Measurements from ENCODE around the gene CMTM6. TPM values are rescaled to one million over a fixed set of nuclear protein-coding genes. Genes with fewer than 3 reads are reported as not detected.
"Not testable (repeated sequence)": the region's sequence is repeated elsewhere in the genome, so short reads cannot be mapped to it uniquely, and the experiment has no call there.

CMTM6 gene
- total RNA-seq, 1 donor from 2014 or later: 17.5 TPM

- TF ChIP-seq CTCF (IDR thresholded peaks at IDR 0.05; ENCODE audit: partially characterized antibody, unreplicated experiment): no peak
- no peaks in the 10 kb centered on the region for H3K36me3 Mint-ChIP-seq (ENCODE audit: unreplicated experiment)
- peaks cover 5% of the 10 kb centered on the region for H3K4me1 Mint-ChIP-seq (ENCODE audit: low read depth, unreplicated experiment)
- H3K4me3 Mint-ChIP-seq (ENCODE audit: unreplicated experiment): no peak overlapping the region
- no peak for DNase-seq
- peaks cover 4% of the 10 kb centered on the region for H3K9me3 Mint-ChIP-seq (ENCODE audit: unreplicated experiment)
- H3K27ac Mint-ChIP-seq (ENCODE audit: unreplicated experiment): peak overlapping the region; percentile 44
- peaks cover 2% of the 10 kb centered on the region for H3K27me3 Mint-ChIP-seq (ENCODE audit: unreplicated experiment)
Observed at GRCh38 chr3:32531010-32531647, 28.5 kb upstream of the CMTM6 start.

GRCh38 chr3:32525720-32526119 lies 23.1 kb upstream of the CMTM6 start:
- no peak overlapping the region for H3K4me3 Mint-ChIP-seq (ENCODE audit: unreplicated experiment)
- no peak for TF ChIP-seq CTCF (IDR thresholded peaks at IDR 0.05; ENCODE audit: partially characterized antibody, unreplicated experiment)
- peaks cover 4% of the 10 kb centered on the region for H3K36me3 Mint-ChIP-seq (ENCODE audit: unreplicated experiment)
- H3K27me3 Mint-ChIP-seq (ENCODE audit: unreplicated experiment): no peaks in the 10 kb centered on the region
- H3K27ac Mint-ChIP-seq (ENCODE audit: unreplicated experiment): no peak overlapping the region
- no peaks in the 10 kb centered on the region for H3K4me1 Mint-ChIP-seq (ENCODE audit: low read depth, unreplicated experiment)
- DNase-seq: no peak
- H3K9me3 Mint-ChIP-seq (ENCODE audit: unreplicated experiment): peaks cover 2% of the 10 kb centered on the region

- Mint-ChIP-seq H3K27me3 (ENCODE audit: unreplicated experiment) (no peaks in the 10 kb centered on the region), H3K36me3 (ENCODE audit: unreplicated experiment) (peaks cover 4% of the 10 kb centered on the region), H3K27ac (ENCODE audit: unreplicated experiment) (no peak overlapping the region), H3K9me3 (ENCODE audit: unreplicated experiment) (peaks cover 4% of the 10 kb centered on the region), H3K4me3 (ENCODE audit: unreplicated experiment) (no peak overlapping the region), H3K4me1 (ENCODE audit: low read depth, unreplicated experiment) (no peaks in the 10 kb centered on the region)
- DNase-seq: no peak
- TF ChIP-seq CTCF (IDR thresholded peaks at IDR 0.05; ENCODE audit: partially characterized antibody, unreplicated experiment): no peak
Observed at GRCh38 chr3:32522682-32523081, 20.0 kb upstream of the CMTM6 start.

- H3K36me3 Mint-ChIP-seq (ENCODE audit: unreplicated experiment); H3K27me3 Mint-ChIP-seq (ENCODE audit: unreplicated experiment); H3K9me3 Mint-ChIP-seq (ENCODE audit: unreplicated experiment); H3K4me1 Mint-ChIP-seq (ENCODE audit: low read depth, unreplicated experiment); H3K4me3 Mint-ChIP-seq (ENCODE audit: unreplicated experiment); DNase-seq; H3K27ac Mint-ChIP-seq (ENCODE audit: unreplicated experiment): not testable (repeated sequence)
Observed at GRCh38 chr3:32518921-32519320, 16.3 kb upstream of the CMTM6 start.

- DNase-seq; H3K4me1 Mint-ChIP-seq (ENCODE audit: low read depth, unreplicated experiment); H3K27me3 Mint-ChIP-seq (ENCODE audit: unreplicated experiment); H3K9me3 Mint-ChIP-seq (ENCODE audit: unreplicated experiment); H3K27ac Mint-ChIP-seq (ENCODE audit: unreplicated experiment); H3K36me3 Mint-ChIP-seq (ENCODE audit: unreplicated experiment); H3K4me3 Mint-ChIP-seq (ENCODE audit: unreplicated experiment): not testable (repeated sequence)
Observed at GRCh38 chr3:32516751-32517150, 14.1 kb upstream of the CMTM6 start.

- Mint-ChIP-seq H3K27ac (ENCODE audit: unreplicated experiment) (no peak overlapping the region), H3K36me3 (ENCODE audit: unreplicated experiment) (no peaks in the 10 kb centered on the region), H3K4me3 (ENCODE audit: unreplicated experiment) (no peak overlapping the region), H3K9me3 (ENCODE audit: unreplicated experiment) (no peaks in the 10 kb centered on the region), H3K4me1 (ENCODE audit: low read depth, unreplicated experiment) (peaks cover 5% of the 10 kb centered on the region), H3K27me3 (ENCODE audit: unreplicated experiment) (peaks cover 1% of the 10 kb centered on the region)
- DNase-seq: no peak
- TF ChIP-seq CTCF (IDR thresholded peaks at IDR 0.05; ENCODE audit: partially characterized antibody, unreplicated experiment): no peak
Observed at GRCh38 chr3:32511005-32511404, 8.4 kb upstream of the CMTM6 start.

All from glutamatergic neuron (in vitro differentiated cells).